OCI-LY1 (cell line): Measurements from ENCODE around the gene EVA1B.

ENCODE experiments used
- H2AFZ ChIP-seq: fragments of 200-600 bp; sonication (generic), shearing (Covaris generic); 2 replicates; pipeline ENCODE4 v1.6.0; 2014; ENCODE audit warnings: antibody characterized with exemption, mild to moderate bottlenecking, low read length
- H3F3A ChIP-seq: fragments of 200-600 bp; sonication (generic), shearing (Covaris generic); 2 replicates; pipeline ENCODE4 v1.6.0; 2014; ENCODE audit warnings: mild to moderate bottlenecking, antibody characterized with exemption, low read length, moderate library complexity; ENCODE audit not compliant: insufficient read depth
- H3K27ac ChIP-seq: fragments of 200-600 bp; sonication (generic); 2 replicates; pipeline ENCODE4 v1.5.1; 2014; ENCODE audit warnings: low read length, mixed run types, mild to moderate bottlenecking, low read depth; ENCODE audit not compliant: poor library complexity, severe bottlenecking
- H3K27me3 ChIP-seq: fragments of 200-600 bp; sonication (generic); 2 replicates; pipeline ENCODE4 v1.6.0; 2014; ENCODE audit warnings: antibody characterized with exemption, mild to moderate bottlenecking, low read length, moderate library complexity; ENCODE audit not compliant: insufficient read depth
- H3K36me3 ChIP-seq: fragments of 200-600 bp; sonication (generic); 2 replicates; pipeline ENCODE4 v1.6.1; 2014; ENCODE audit warnings: mild to moderate bottlenecking, antibody characterized with exemption, low read length, moderate library complexity, mixed read lengths; ENCODE audit not compliant: insufficient read depth
- H3K4me1 ChIP-seq: fragments of 200-600 bp; sonication (generic); 2 replicates; pipeline ENCODE4 v1.5.1; 2014; ENCODE audit warnings: mild to moderate bottlenecking, low read length, moderate library complexity; ENCODE audit not compliant: insufficient read depth, severe bottlenecking
- H3K4me2 ChIP-seq: fragments of 200-600 bp; sonication (generic), shearing (Covaris generic); 2 replicates; pipeline ENCODE4 v1.6.1; 2014; ENCODE audit warnings: low read length
- H3K4me3 ChIP-seq: fragments of 200-600 bp; sonication (generic); 2 replicates; pipeline ENCODE4 v1.5.1; 2014; ENCODE audit warnings: low read length, low read depth, mild to moderate bottlenecking, mixed read lengths; ENCODE audit not compliant: poor library complexity, severe bottlenecking
- H3K79me2 ChIP-seq: fragments of 200-600 bp; shearing (Covaris generic); 2 replicates; pipeline ENCODE4 v1.6.1; 2016; ENCODE audit warnings: mixed run types, low read length, mixed read lengths; ENCODE audit not compliant: insufficient read depth
- H3K9ac ChIP-seq: fragments of 200-600 bp; sonication (generic), shearing (Covaris generic); 2 replicates; pipeline ENCODE4 v1.6.1; 2014; ENCODE audit warnings: mild to moderate bottlenecking, low read length, mixed read lengths
- H3K9me2 ChIP-seq: fragments of 200-600 bp; sonication (generic), shearing (Covaris generic); 2 replicates; pipeline ENCODE4 v1.6.1; 2014; ENCODE audit warnings: low read depth, mild to moderate bottlenecking, low read length, mixed read lengths
- H3K9me3 ChIP-seq: fragments of 200-600 bp; shearing (Covaris generic); 2 replicates; pipeline ENCODE4 v1.6.1; 2014; ENCODE audit warnings: low read length, mixed read lengths
- H4K20me1 ChIP-seq: fragments of 200-600 bp; sonication (generic), shearing (Covaris generic); 2 replicates; pipeline ENCODE4 v1.6.0; 2016; ENCODE audit warnings: mild to moderate bottlenecking, low read length; ENCODE audit not compliant: insufficient read depth
- EZH2 ChIP-seq: fragments of 200-600 bp; sonication (generic), shearing (Covaris generic); IDR thresholded peaks from 2 replicates; pipeline ENCODE4 v1.8.0; 2017; ENCODE audit warnings: borderline replicate concordance, mixed run types, mild to moderate bottlenecking, antibody characterized with exemption, low read length, moderate library complexity, mixed read lengths
- TF ChIP-seq, protein P1 (sequence below): fragments of 200-600 bp; sonication (generic), shearing (Covaris generic); IDR thresholded peaks from 2 replicates; pipeline ENCODE4 v1.5.1; 2017; ENCODE audit warnings: mild to moderate bottlenecking, antibody characterized with exemption, low read length, moderate library complexity, mixed read lengths

EVA1B gene

DNA sequence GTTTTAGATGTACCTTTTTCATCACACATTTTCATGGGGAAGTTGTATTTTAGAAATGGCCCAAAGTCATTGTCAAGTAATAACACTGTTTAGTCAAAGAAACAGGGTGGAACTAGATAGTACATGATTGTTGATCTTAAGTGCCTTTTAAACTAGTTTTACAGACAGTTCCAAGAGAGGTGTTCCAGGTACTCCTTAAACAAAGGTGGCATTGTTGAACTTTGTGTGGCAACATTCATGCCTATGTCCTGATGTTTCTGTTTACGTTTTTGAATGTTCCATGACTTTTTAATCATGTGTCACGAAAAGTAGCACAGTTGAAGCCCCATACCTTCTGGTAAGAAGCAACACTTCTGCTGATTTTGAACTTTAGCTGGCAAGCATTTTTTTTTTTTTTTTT, 26.4 kb downstream of the EVA1B start:
- no peak overlapping the region for H3K9ac ChIP-seq
- H3K4me1 ChIP-seq = no peaks in the 10 kb centered on the region
- no peaks in the 10 kb centered on the region for H3K9me3 ChIP-seq
- no peaks in the 10 kb centered on the region for H4K20me1 ChIP-seq
- H3K9me2 ChIP-seq = no peaks in the 10 kb centered on the region
- no peak overlapping the region for H3K27ac ChIP-seq
- TF ChIP-seq, protein P1, sequence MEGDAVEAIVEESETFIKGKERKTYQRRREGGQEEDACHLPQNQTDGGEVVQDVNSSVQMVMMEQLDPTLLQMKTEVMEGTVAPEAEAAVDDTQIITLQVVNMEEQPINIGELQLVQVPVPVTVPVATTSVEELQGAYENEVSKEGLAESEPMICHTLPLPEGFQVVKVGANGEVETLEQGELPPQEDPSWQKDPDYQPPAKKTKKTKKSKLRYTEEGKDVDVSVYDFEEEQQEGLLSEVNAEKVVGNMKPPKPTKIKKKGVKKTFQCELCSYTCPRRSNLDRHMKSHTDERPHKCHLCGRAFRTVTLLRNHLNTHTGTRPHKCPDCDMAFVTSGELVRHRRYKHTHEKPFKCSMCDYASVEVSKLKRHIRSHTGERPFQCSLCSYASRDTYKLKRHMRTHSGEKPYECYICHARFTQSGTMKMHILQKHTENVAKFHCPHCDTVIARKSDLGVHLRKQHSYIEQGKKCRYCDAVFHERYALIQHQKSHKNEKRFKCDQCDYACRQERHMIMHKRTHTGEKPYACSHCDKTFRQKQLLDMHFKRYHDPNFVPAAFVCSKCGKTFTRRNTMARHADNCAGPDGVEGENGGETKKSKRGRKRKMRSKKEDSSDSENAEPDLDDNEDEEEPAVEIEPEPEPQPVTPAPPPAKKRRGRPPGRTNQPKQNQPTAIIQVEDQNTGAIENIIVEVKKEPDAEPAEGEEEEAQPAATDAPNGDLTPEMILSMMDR = no peak
- TF ChIP-seq EZH2 = no peak
- no peaks in the 10 kb centered on the region for H3K27me3 ChIP-seq
- peaks cover 95% of the 10 kb centered on the region for H3K36me3 ChIP-seq
- H3K4me2 ChIP-seq = no peak overlapping the region
- H2AFZ ChIP-seq = no peak overlapping the region
- no peaks in the 10 kb centered on the region for H3K79me2 ChIP-seq
- H3K4me3 ChIP-seq = no peak overlapping the region
- no peaks in the 10 kb centered on the region for H3F3A ChIP-seq

DNA sequence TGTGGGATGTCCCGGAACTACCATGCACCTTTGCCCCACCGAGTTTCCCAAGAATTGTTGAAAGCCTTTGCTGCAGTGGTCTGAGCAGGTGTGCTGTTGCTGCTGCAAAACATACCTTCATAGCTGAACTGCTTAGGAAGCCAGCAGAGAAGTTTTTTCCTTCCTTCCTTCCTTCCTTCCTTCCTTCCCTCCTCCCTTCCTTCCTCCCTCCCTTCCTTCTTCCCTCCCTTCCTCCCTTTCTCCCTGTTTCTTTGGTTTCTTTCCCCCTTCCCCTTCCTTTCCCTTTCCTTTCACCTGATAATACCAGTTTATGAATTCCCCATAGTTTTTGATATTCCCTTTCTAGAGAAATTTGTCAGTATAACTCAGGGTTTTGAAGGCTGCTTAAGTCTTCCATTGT, 28.1 kb downstream of the EVA1B start:
- Histone ChIP-seq H3K36me3 (peaks cover 95% of the 10 kb centered on the region), H3K9me2 (no peaks in the 10 kb centered on the region), H3K27me3 (no peaks in the 10 kb centered on the region), H3K9me3 (no peaks in the 10 kb centered on the region), H3K79me2 (no peaks in the 10 kb centered on the region), H3F3A (no peaks in the 10 kb centered on the region), H2AFZ (no peak overlapping the region), H3K4me1 (no peaks in the 10 kb centered on the region), H4K20me1 (no peaks in the 10 kb centered on the region), H3K4me2 (no peak overlapping the region), H3K4me3 (no peak overlapping the region), H3K9ac (no peak overlapping the region), H3K27ac (no peak overlapping the region)
- TF ChIP-seq, protein P1 = no peak
- no peak for TF ChIP-seq EZH2

DNA sequence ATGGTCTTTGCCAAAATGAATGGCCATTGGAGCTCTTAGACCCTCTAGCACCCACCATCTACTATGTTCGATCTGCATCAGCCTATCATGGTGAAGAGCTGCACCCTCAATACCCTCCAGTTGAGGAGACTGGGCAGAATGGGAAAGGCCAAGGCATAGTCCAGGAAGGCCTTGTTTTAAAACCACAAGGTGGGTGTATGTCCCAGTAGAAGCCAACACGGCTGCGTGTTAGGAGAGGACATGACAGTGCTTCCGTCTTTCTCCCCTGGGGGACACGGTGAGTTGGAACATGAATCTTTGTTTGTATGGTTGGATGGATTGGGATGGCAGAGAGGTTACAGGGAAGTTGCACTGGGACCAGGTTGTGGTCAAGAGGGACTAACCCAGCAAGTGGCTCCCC, 35.9 kb downstream of the EVA1B start:
- Histone ChIP-seq H3K4me2 (no peak overlapping the region), H3F3A (peaks cover 16% of the 10 kb centered on the region), H3K9ac (no peak overlapping the region), H3K9me3 (no peaks in the 10 kb centered on the region), H3K4me3 (no peak overlapping the region), H3K9me2 (no peaks in the 10 kb centered on the region), H3K36me3 (peaks cover 97% of the 10 kb centered on the region), H4K20me1 (no peaks in the 10 kb centered on the region), H3K27me3 (no peaks in the 10 kb centered on the region), H3K79me2 (0 out of 2 replicates have a peak, but pooled peaks cover 8% of the 10 kb centered on the region), H3K4me1 (peaks cover 8% of the 10 kb centered on the region), H3K27ac (no peak overlapping the region), H2AFZ (no peak overlapping the region)
- TF ChIP-seq EZH2 = no peak
- TF ChIP-seq, protein P1 = no peak
